Measurements from ENCODE around the gene ARL17B. TPM values are rescaled to one million over a fixed set of nuclear protein-coding genes. Genes with fewer than 3 reads are reported as not detected.
"Not testable (repeated sequence)": the region's sequence is repeated elsewhere in the genome, so short reads cannot be mapped to it uniquely, and the experiment has no call there.

Gene ARL17B
- total and polyA plus RNA-seq, 5 donors: 10.4 to 24.5 (median 12.0) TPM

DNA sequence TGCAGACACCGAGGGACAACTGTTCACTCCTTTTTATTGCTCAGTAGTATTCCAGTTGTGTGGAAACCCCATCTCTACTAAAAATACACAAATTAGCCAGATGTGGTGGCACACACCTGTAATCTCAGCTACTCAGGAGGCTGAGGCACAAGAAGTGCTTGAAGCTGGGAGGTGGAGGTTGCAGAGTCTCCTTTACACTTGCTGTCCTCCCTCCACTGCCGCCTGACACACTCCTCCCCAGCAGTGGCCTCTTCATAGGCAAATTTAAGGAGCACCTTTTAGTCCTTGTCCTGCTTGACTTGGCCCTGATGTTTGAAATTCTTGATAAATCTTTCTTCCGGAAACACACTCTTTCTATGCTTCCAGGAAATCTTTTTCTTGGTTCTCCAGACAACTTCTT is 112.4 kb downstream of the ARL17B start:
- ATAC-seq; DNase-seq; H3K4me3 ChIP-seq (ENCODE audit: low read length); H3K4me1 ChIP-seq (ENCODE audit: control insufficient read depth, insufficient read depth, low read length); H3K27me3 ChIP-seq (ENCODE audit: control insufficient read depth, insufficient read depth); H3K27ac ChIP-seq (ENCODE audit: low read length); H3K9me3 ChIP-seq (ENCODE audit: control insufficient read depth, low read length); intact Hi-C loops (cut with DNase I): not testable (repeated sequence)
- WGBS: 86% methylated on average over 3 of the region's 3 CpGs

GRCh38 chr17:46244949-46245768 is 116.4 kb downstream of the ARL17B start:
- 79% methylated on average over 9 of the region's 14 CpGs for WGBS
- ATAC-seq: peak; percentile 24 to 55
- DNase-seq; H3K27ac ChIP-seq (ENCODE audit: low read length); intact Hi-C loops (cut with DNase I); H3K4me1 ChIP-seq (ENCODE audit: control insufficient read depth, insufficient read depth, low read length); H3K4me3 ChIP-seq (ENCODE audit: low read length); H3K27me3 ChIP-seq (ENCODE audit: control insufficient read depth, insufficient read depth); H3K9me3 ChIP-seq (ENCODE audit: control insufficient read depth, low read length): not testable (repeated sequence)

DNA sequence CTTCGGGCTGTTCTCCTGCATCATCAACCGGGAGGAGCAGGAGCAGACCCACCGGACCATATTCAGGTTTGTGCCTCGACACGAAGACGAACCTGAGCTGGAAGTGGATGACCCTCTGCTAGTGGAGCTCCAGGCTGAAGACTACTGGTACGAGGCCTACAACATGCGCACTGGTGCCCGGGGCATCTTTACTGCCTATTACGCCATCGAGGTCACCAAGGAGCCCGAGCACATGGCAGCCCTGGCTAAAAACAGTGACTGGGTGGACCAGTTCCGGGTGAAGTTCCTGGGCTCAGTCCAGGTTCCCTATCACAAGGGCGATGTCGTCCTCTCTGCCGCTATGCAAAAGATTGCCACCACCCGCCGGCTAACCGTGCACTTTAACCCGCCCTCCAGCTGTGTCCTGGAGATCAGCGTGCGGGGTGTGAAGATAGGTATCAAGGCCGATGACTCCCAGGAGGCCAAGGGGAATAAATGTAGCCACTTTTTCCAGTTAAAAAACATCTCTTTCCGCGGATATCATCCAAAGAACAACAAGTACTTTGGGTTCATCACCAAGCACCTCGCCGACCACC is 117.1 kb downstream of the ARL17B start:
- H3K27me3 ChIP-seq (ENCODE audit: control insufficient read depth, insufficient read depth); DNase-seq; H3K27ac ChIP-seq (ENCODE audit: low read length); H3K9me3 ChIP-seq (ENCODE audit: control insufficient read depth, low read length); H3K4me1 ChIP-seq (ENCODE audit: control insufficient read depth, insufficient read depth, low read length); intact Hi-C loops (cut with DNase I); H3K4me3 ChIP-seq (ENCODE audit: low read length): not testable (repeated sequence)
- ATAC-seq: peak in 1 of 2 donors; percentile 19
- WGBS: 95% methylated on average over 16 of the region's 27 CpGs

- H3K27ac ChIP-seq (ENCODE audit: low read length); intact Hi-C loops (cut with DNase I); H3K4me1 ChIP-seq (ENCODE audit: control insufficient read depth, insufficient read depth, low read length); DNase-seq; H3K27me3 ChIP-seq (ENCODE audit: control insufficient read depth, insufficient read depth); H3K4me3 ChIP-seq (ENCODE audit: low read length); H3K9me3 ChIP-seq (ENCODE audit: control insufficient read depth, low read length): not testable (repeated sequence)
- 93% methylated on average over 12 of the region's 23 CpGs for WGBS
- peak; percentile 15 to 41 for ATAC-seq
These were observed 117.6 kb downstream of the ARL17B start for GRCh38 chr17:46243928-46244327.

- peak; percentile 54 to 58 for ATAC-seq
These were observed 118.1 kb downstream of the ARL17B start for GRCh38 chr17:46243505-46243904.

GRCh38 chr17:46231359-46231758 is 130.2 kb downstream of the ARL17B start:
- DNase-seq; H3K27ac ChIP-seq (ENCODE audit: low read length); H3K9me3 ChIP-seq (ENCODE audit: control insufficient read depth, low read length); H3K4me3 ChIP-seq (ENCODE audit: low read length); ATAC-seq; intact Hi-C loops (cut with DNase I); H3K27me3 ChIP-seq (ENCODE audit: control insufficient read depth, insufficient read depth); H3K4me1 ChIP-seq (ENCODE audit: control insufficient read depth, insufficient read depth, low read length): not testable (repeated sequence)
- 84% methylated on average over 8 of the region's 8 CpGs for WGBS

More at GRCh38 chr17:46243505-46243904, 118.1 kb downstream of the ARL17B start:
- H3K4me3 ChIP-seq (ENCODE audit: low read length); intact Hi-C loops (cut with DNase I); H3K27me3 ChIP-seq (ENCODE audit: control insufficient read depth, insufficient read depth); H3K9me3 ChIP-seq (ENCODE audit: control insufficient read depth, low read length); H3K4me1 ChIP-seq (ENCODE audit: control insufficient read depth, insufficient read depth, low read length); DNase-seq; H3K27ac ChIP-seq (ENCODE audit: low read length): not testable (repeated sequence)
- 9% methylated on average over 25 of the region's 38 CpGs for WGBS

- H3K9me3 ChIP-seq (ENCODE audit: control insufficient read depth, low read length); H3K27me3 ChIP-seq (ENCODE audit: control insufficient read depth, insufficient read depth); intact Hi-C loops (cut with DNase I); H3K27ac ChIP-seq (ENCODE audit: low read length); H3K4me1 ChIP-seq (ENCODE audit: control insufficient read depth, insufficient read depth, low read length): not testable (repeated sequence)
- DNase-seq (peak; percentile 95 to 99 (median 96)), ATAC-seq (peak; percentile 100)
- peak overlapping the region; percentile 74 for H3K4me3 ChIP-seq (ENCODE audit: low read length)
- under 1% methylated on average over 19 of the region's 22 CpGs for WGBS
These were observed 136.2 kb downstream of the ARL17B start for GRCh38 chr17:46225274-46225794.

GRCh38 chr17:46224864-46225263 is 136.7 kb downstream of the ARL17B start:
- H3K27ac ChIP-seq (ENCODE audit: low read length); intact Hi-C loops (cut with DNase I); H3K4me1 ChIP-seq (ENCODE audit: control insufficient read depth, insufficient read depth, low read length); H3K27me3 ChIP-seq (ENCODE audit: control insufficient read depth, insufficient read depth); H3K9me3 ChIP-seq (ENCODE audit: control insufficient read depth, low read length): not testable (repeated sequence)
- peak; percentile 47 to 65 for ATAC-seq
- WGBS: under 1% methylated on average over 53 of the region's 54 CpGs
- peak in 2 of 3 donors; percentile 28 to 63 for DNase-seq
- H3K4me3 ChIP-seq (ENCODE audit: low read length): peak overlapping the region; percentile 74

Other genes starting within 250 kb of the ARL17B start
- 10 to 100 TPM; 36.2 to 53.8 (median 43.7) TPM for gene KANSL1, start 168.3 kb downstream of the ARL17B start, total RNA-seq
- gene KANSL1, start 168.3 kb downstream of the ARL17B start, polyA plus RNA-seq: 15.9 TPM
- gene LRRC37A, start 66.6 kb downstream of the ARL17B start, total RNA-seq: 1 to 10 TPM; 1.3 to 2.0 (median 1.7) TPM
- 0.91 TPM for gene LRRC37A, start 66.6 kb downstream of the ARL17B start, polyA plus RNA-seq
- gene LRRC37A2, start 150.7 kb upstream of the ARL17B start, total RNA-seq: 1 to 10 TPM; 6.1 to 8.1 (median 7.0) TPM
- gene LRRC37A2, start 150.7 kb upstream of the ARL17B start, polyA plus RNA-seq: 4.6 TPM
- gene ARL17A, start 217.9 kb upstream of the ARL17B start, total RNA-seq: 10 to 100 TPM in 2 of 4 donors, 1 to 10 TPM in 2; 7.4 to 16.9 (median 11.0) TPM
- 6.3 TPM for gene ARL17A, start 217.9 kb upstream of the ARL17B start, polyA plus RNA-seq
- 10 to 100 TPM; 26.0 to 34.3 (median 29.9) TPM for gene NSF, start 228.9 kb upstream of the ARL17B start, total RNA-seq
- 8.9 TPM for gene NSF, start 228.9 kb upstream of the ARL17B start, polyA plus RNA-seq